ENCODE measurements around the gene PKD2.
A peak's percentile ranks its signal among the peaks of the same experiment; 100 is the strongest.

Gene PKD2

GRCh38 chr4:88007304-88008121, at the start of gene PKD2:
TSS of gene PKD2 (plus strand) at chr4:88007635. CDS start at chr4:88007734, 99 bp downstream.
- DNase-seq (ENCODE audit: low read depth), result peak; percentile 62

- no peak for DNase-seq (ENCODE audit: low read depth)
These were observed 45.4 kb upstream of the PKD2 start for GRCh38 chr4:87961993-87962392.

- DNase-seq (ENCODE audit: low read depth), result no peak
These were observed 44.9 kb upstream of the PKD2 start for GRCh38 chr4:87962398-87963146.

- DNase-seq (ENCODE audit: low read depth), result no peak
These were observed 41.9 kb upstream of the PKD2 start for GRCh38 chr4:87965501-87965975.

- no peak for DNase-seq (ENCODE audit: low read depth)
These were observed 41.3 kb upstream of the PKD2 start for GRCh38 chr4:87966095-87966496.

GRCh38 chr4:87967193-87967592, 40.2 kb upstream of the PKD2 start:
- DNase-seq (ENCODE audit: low read depth), result no peak

- DNase-seq (ENCODE audit: low read depth), result no peak
These were observed 37.3 kb upstream of the PKD2 start for GRCh38 chr4:87970121-87970520.

- DNase-seq (ENCODE audit: low read depth), result no peak
These were observed 35.6 kb upstream of the PKD2 start for GRCh38 chr4:87971866-87972265.

- DNase-seq (ENCODE audit: low read depth), result peak; percentile 10
These were observed 33.9 kb upstream of the PKD2 start for GRCh38 chr4:87973283-87974169.

GRCh38 chr4:87974856-87975462, 32.5 kb upstream of the PKD2 start:
- no peak for DNase-seq (ENCODE audit: low read depth)

GRCh38 chr4:87975466-87975865, 32.0 kb upstream of the PKD2 start, which contains the start of gene SPP1:
TSS of gene SPP1 (plus strand) at chr4:87975714. CDS start at chr4:87976896, 1,182 bp downstream.
- DNase-seq (ENCODE audit: low read depth), result no peak

GRCh38 chr4:87977521-87978278, 29.7 kb upstream of the PKD2 start:
- DNase-seq (ENCODE audit: low read depth), result no peak

GRCh38 chr4:87978681-87979080, 28.8 kb upstream of the PKD2 start:
- no peak for DNase-seq (ENCODE audit: low read depth)

GRCh38 chr4:87979810-87980209, 27.6 kb upstream of the PKD2 start:
- no peak for DNase-seq (ENCODE audit: low read depth)

GRCh38 chr4:87981486-87981885, 25.9 kb upstream of the PKD2 start:
- DNase-seq (ENCODE audit: low read depth), result no peak

GRCh38 chr4:87982036-87982435, 25.4 kb upstream of the PKD2 start:
- no peak for DNase-seq (ENCODE audit: low read depth)

- DNase-seq (ENCODE audit: low read depth), result no peak
These were observed 24.9 kb upstream of the PKD2 start for GRCh38 chr4:87982446-87983010.

- no peak for DNase-seq (ENCODE audit: low read depth)
These were observed 23.4 kb upstream of the PKD2 start for GRCh38 chr4:87983996-87984395.

GRCh38 chr4:87985097-87985886, 22.1 kb upstream of the PKD2 start:
- no peak for DNase-seq (ENCODE audit: low read depth)

- DNase-seq (ENCODE audit: low read depth), result no peak
These were observed 21.6 kb upstream of the PKD2 start for GRCh38 chr4:87985887-87986200.

All from stimulated activated CD8-positive, alpha-beta memory T cell treated with anti-CD3 and anti-CD28 coated beads, Interleukin-15, amount 100 ng/mL, for 1 hour (primary cell).